Activated CD4-positive, alpha-beta T cell treated with anti-CD3 and anti-CD28 coated beads, Interleukin-2, Interleukin-6, amounts not matched to agents 100 ng/mL and 50 ng/mL, durations not matched to agents 16 hours and 8 hours (primary cell): Measurements from ENCODE around the gene COX15.
"Not testable (repeated sequence)": the region's sequence is repeated elsewhere in the genome, so short reads cannot be mapped to it uniquely, and the experiment has no call there.

Source experiments
- DNase-seq: peaks from one replicate; pipeline ENCODE4 v3.0.0-alpha.2; 2020

COX15 gene

GRCh38 chr10:99740933-99741559, 9.1 kb upstream of the COX15 start:
- DNase-seq, result no peak

GRCh38 chr10:99740260-99740659, 8.3 kb upstream of the COX15 start:
- DNase-seq, result no peak

- not testable (repeated sequence) for DNase-seq
These were observed 2.2 kb upstream of the COX15 start for GRCh38 chr10:99734111-99734510.

- no peak for DNase-seq
These were observed 1.4 kb upstream of the COX15 start for GRCh38 chr10:99733366-99733765.

- DNase-seq, result no peak
These were observed 458 bp downstream of the COX15 start for GRCh38 chr10:99731306-99732032.

GRCh38 chr10:99730026-99730425, 1.9 kb downstream of the COX15 start:
- DNase-seq, result no peak

- no peak for DNase-seq
These were observed 11.5 kb downstream of the COX15 start for GRCh38 chr10:99720387-99720786.

- DNase-seq, result no peak
These were observed 17.5 kb downstream of the COX15 start for GRCh38 chr10:99714446-99714845.

- peak; percentile 51 for DNase-seq
These were observed 20.7 kb downstream of the COX15 start for GRCh38 chr10:99711129-99711719.

- peak; percentile 59 for DNase-seq
These were observed 22.3 kb downstream of the COX15 start for GRCh38 chr10:99709480-99710229.

GRCh38 chr10:99708428-99709012, 23.4 kb downstream of the COX15 start:
- DNase-seq, result no peak

GRCh38 chr10:99700649-99701048, 31.3 kb downstream of the COX15 start:
- no peak for DNase-seq

- no peak for DNase-seq
These were observed 33.3 kb downstream of the COX15 start for GRCh38 chr10:99698504-99699080.

GRCh38 chr10:99695761-99696160, 36.2 kb downstream of the COX15 start:
- DNase-seq, result no peak

GRCh38 chr10:99693933-99694583, 37.9 kb downstream of the COX15 start:
- no peak for DNase-seq

- no peak for DNase-seq
These were observed 42.5 kb downstream of the COX15 start for GRCh38 chr10:99689461-99689860.

GRCh38 chr10:99685597-99685967, 46.3 kb downstream of the COX15 start:
- no peak for DNase-seq

GRCh38 chr10:99682752-99683151, 49.2 kb downstream of the COX15 start:
- DNase-seq, result no peak
